Neural cell (in vitro differentiated cells): ENCODE measurements around the gene PHLPP1. TPM values are rescaled to one million over a fixed set of nuclear protein-coding genes. Genes with fewer than 3 reads are reported as not detected.

ENCODE experiments used
- H2AFZ ChIP-seq: fragments of 200-600, 300-800 bp; sonication (generic), shearing (Covaris generic); 2 replicates; pipeline ENCODE4 v1.6.0; 2014; ENCODE audit warnings: low read depth, mild to moderate bottlenecking, antibody characterized with exemption, low read length, moderate library complexity
- H3F3A ChIP-seq: fragments of 200-600 bp; shearing (Covaris generic); 2 replicates; pipeline ENCODE4 v1.6.1; 2016; ENCODE audit warnings: mild to moderate bottlenecking, moderate library complexity, mixed read lengths, antibody characterized with exemption, low read length; ENCODE audit not compliant: insufficient read depth, poor library complexity, severe bottlenecking
- H3K27ac ChIP-seq: fragments of 200-600, 300-800 bp; sonication (generic), shearing (Covaris generic); 2 replicates; pipeline ENCODE4 v1.5.1; 2014; ENCODE audit warnings: mild to moderate bottlenecking, low read length, moderate library complexity
- H3K27me3 ChIP-seq: fragments of 300-800, 200-600 bp; sonication (generic), shearing (Covaris generic); 2 replicates; pipeline ENCODE4 v1.6.0; 2014; ENCODE audit warnings: mild to moderate bottlenecking, low read depth, low read length, moderate library complexity; ENCODE audit not compliant: insufficient read depth
- H3K36me3 ChIP-seq: fragments of 300-800, 200-600 bp; sonication (generic), shearing (Covaris generic); 2 replicates; pipeline ENCODE4 v1.5.1; 2014; ENCODE audit warnings: mild to moderate bottlenecking, antibody characterized with exemption, low read length, moderate library complexity; ENCODE audit not compliant: insufficient read depth
- H3K4me2 ChIP-seq: fragments of 300-800, 200-600 bp; sonication (generic), shearing (Covaris generic); 2 replicates; pipeline ENCODE4 v1.6.0; 2014; ENCODE audit warnings: mild to moderate bottlenecking, low read length
- H3K4me3 ChIP-seq: fragments of 300-800, 200-600 bp; sonication (generic), shearing (Covaris generic); 2 replicates; pipeline ENCODE4 v1.5.1; 2014; ENCODE audit warnings: mild to moderate bottlenecking, low read length, moderate library complexity
- H3K79me2 ChIP-seq: fragments of 200-600 bp; shearing (Covaris generic); replicated peaks from 2 replicates; pipeline ENCODE4 v1.6.0; 2014; ENCODE audit warnings: mild to moderate bottlenecking, low read length, moderate library complexity; ENCODE audit not compliant: insufficient read depth
- H3K9ac ChIP-seq: fragments of 300-800, 200-600 bp; sonication (generic), shearing (Covaris generic); 2 replicates; pipeline ENCODE4 v1.6.1; 2016; ENCODE audit warnings: mild to moderate bottlenecking, low read length, mixed read lengths
- H3K9me2 ChIP-seq: fragments of 200-600 bp; shearing (Covaris generic); 2 replicates; pipeline ENCODE4 v1.6.1; 2016; ENCODE audit warnings: mild to moderate bottlenecking, low read length, mixed read lengths; ENCODE audit not compliant: insufficient read depth
- H3K9me3 ChIP-seq: fragments of 200-600, 300-800 bp; sonication (generic), shearing (Covaris generic); 2 replicates; pipeline ENCODE4 v1.6.1; 2016; ENCODE audit warnings: mild to moderate bottlenecking, mixed run types, low read length, moderate library complexity, mixed read lengths
- H4K20me1 ChIP-seq: fragments of 200-600 bp; shearing (Covaris generic); 2 replicates; pipeline ENCODE4 v1.6.1; 2016; ENCODE audit warnings: mild to moderate bottlenecking, mixed run types; ENCODE audit not compliant: insufficient read depth
- CTCF ChIP-seq: fragments of 450-650 bp; IDR thresholded peaks from 2 replicates; pipeline ENCODE4 v1.5.1; 2014; ENCODE audit warnings: antibody characterized with exemption, mild to moderate bottlenecking, moderate library complexity; ENCODE audit not compliant: poor library complexity, severe bottlenecking
- EP300 ChIP-seq: fragments of 450-650 bp; conservative IDR thresholded peaks from 2 replicates; pipeline ENCODE4 v1.6.1; 2014; ENCODE audit warnings: antibody characterized with exemption, mild to moderate bottlenecking, moderate library complexity; ENCODE audit not compliant: poor library complexity, severe bottlenecking
- EZH2 ChIP-seq: fragments of 200-600, 300-800 bp; shearing (Covaris generic), sonication (generic); IDR thresholded peaks from 2 replicates; pipeline ENCODE4 v1.6.1; 2014; ENCODE audit warnings: antibody characterized with exemption, low read length, borderline replicate concordance, mild to moderate bottlenecking; ENCODE audit not compliant: insufficient read depth, poor library complexity, severe bottlenecking
- MXI1 ChIP-seq: fragments of 450-650 bp; conservative IDR thresholded peaks from 2 replicates; pipeline ENCODE4 v1.6.1; 2014; ENCODE audit warnings: antibody characterized with exemption, mild to moderate bottlenecking; ENCODE audit not compliant: poor library complexity, severe bottlenecking
- POLR2AphosphoS5 ChIP-seq: IDR thresholded peaks from 2 replicates; pipeline ENCODE4 v1.6.1; 2012
- RAD21 ChIP-seq: fragments of 450-650 bp; conservative IDR thresholded peaks from 2 replicates; pipeline ENCODE4 v1.6.1; 2014; ENCODE audit warnings: antibody characterized with exemption, mild to moderate bottlenecking, moderate library complexity
- REST ChIP-seq: IDR thresholded peaks from 2 replicates; pipeline ENCODE4 v1.6.1; 2012; ENCODE audit warnings: borderline replicate concordance
- SMC3 ChIP-seq: fragments of 450-650 bp; conservative IDR thresholded peaks from 2 replicates; pipeline ENCODE4 v1.6.1; 2014; ENCODE audit warnings: antibody characterized with exemption, mild to moderate bottlenecking, moderate library complexity; ENCODE audit not compliant: poor library complexity
- TAF1 ChIP-seq: IDR thresholded peaks from 2 replicates; pipeline ENCODE4 v1.6.1; 2012; ENCODE audit warnings: low read depth
- polyA plus RNA-seq: library from polyadenylated mRNA; depleted of rRNA; stranded (reverse); fragments of >200 nt; gene quantifications from 2 replicates; pipeline ENCODE4 v1.2.3, GENCODE V29; 2014

The PHLPP1 gene
- polyA plus RNA-seq, 1 donor from 2014 or later: 4.5 TPM

GRCh38 chr18:63007231-63007630 lies 291.9 kb downstream of the PHLPP1 start:
- no peak overlapping the region for H3K9ac ChIP-seq
- H3K4me3 ChIP-seq: no peak overlapping the region
- no peaks in the 10 kb centered on the region for H3K27me3 ChIP-seq
- no peaks in the 10 kb centered on the region for H3K9me2 ChIP-seq
- TF ChIP-seq TAF1 (no peak), EP300 (no peak)
- no peaks in the 10 kb centered on the region for H3K36me3 ChIP-seq
- no peaks in the 10 kb centered on the region for H4K20me1 ChIP-seq
- no peaks in the 10 kb centered on the region for H3K79me2 ChIP-seq
- no peak overlapping the region for H3K4me2 ChIP-seq
- H2AFZ ChIP-seq: no peak overlapping the region
- H3K9me3 ChIP-seq: no peaks in the 10 kb centered on the region
- H3K27ac ChIP-seq: no peak overlapping the region
- H3F3A ChIP-seq: no peaks in the 10 kb centered on the region

GRCh38 chr18:63016270-63016669 lies 300.9 kb downstream of the PHLPP1 start:
- no peaks in the 10 kb centered on the region for H3K27me3 ChIP-seq
- no peak overlapping the region for H3K4me2 ChIP-seq
- H3K27ac ChIP-seq: no peak overlapping the region
- H3K9me3 ChIP-seq: peaks cover 3% of the 10 kb centered on the region
- no peaks in the 10 kb centered on the region for H3K79me2 ChIP-seq
- H3K4me3 ChIP-seq: no peak overlapping the region
- H3K9me2 ChIP-seq: no peaks in the 10 kb centered on the region
- no peaks in the 10 kb centered on the region for H3K36me3 ChIP-seq
- TF ChIP-seq SMC3: peak; percentile 90
- no peak for TF ChIP-seq REST
- no peak for TF ChIP-seq TAF1
- no peak for TF ChIP-seq MXI1
- peak; percentile 88 for TF ChIP-seq CTCF
- TF ChIP-seq POLR2AphosphoS5: no peak
- TF ChIP-seq RAD21: peak; percentile 94
- TF ChIP-seq EZH2: no peak
- no peak for TF ChIP-seq EP300
- H4K20me1 ChIP-seq: no peaks in the 10 kb centered on the region
- H2AFZ ChIP-seq: no peak overlapping the region
- H3K9ac ChIP-seq: no peak overlapping the region
- H3F3A ChIP-seq: no peaks in the 10 kb centered on the region

GRCh38 chr18:63017076-63017475 lies 301.7 kb downstream of the PHLPP1 start:
- Histone ChIP-seq H3K79me2 (no peaks in the 10 kb centered on the region), H3K27me3 (no peaks in the 10 kb centered on the region), H3K36me3 (no peaks in the 10 kb centered on the region), H2AFZ (no peak overlapping the region), H3K9me2 (no peaks in the 10 kb centered on the region), H3K4me3 (no peak overlapping the region), H3K4me2 (no peak overlapping the region), H4K20me1 (no peaks in the 10 kb centered on the region), H3K9ac (no peak overlapping the region), H3K27ac (no peak overlapping the region), H3F3A (no peaks in the 10 kb centered on the region), H3K9me3 (peaks cover 3% of the 10 kb centered on the region)
- TF ChIP-seq REST: no peak
- no peak for TF ChIP-seq SMC3
- TF ChIP-seq TAF1: no peak
- TF ChIP-seq EZH2: no peak
- TF ChIP-seq RAD21: no peak
- no peak for TF ChIP-seq CTCF
- no peak for TF ChIP-seq POLR2AphosphoS5
- TF ChIP-seq EP300: no peak
- TF ChIP-seq MXI1: no peak
